GM23338 (cell line): ENCODE data around the gene EPHB2. TPM values are rescaled to one million over a fixed set of nuclear protein-coding genes. Genes with fewer than 3 reads are reported as not detected.
A peak's percentile ranks its signal among the peaks of the same experiment; 100 is the strongest.

Experiments used
- ATAC-seq: fragments of 200-7000 bp; cut with Tn5 transposase; 3 replicates; pipeline ENCODE4 v1.9.1; 2020
- DNase-seq: peaks from one replicate; pipeline ENCODE4 v3.0.0-alpha.2; 2015; ENCODE audit warnings: low spot score
- H2AFZ ChIP-seq: fragments of 200-600 bp; sonication (generic); 2 replicates; pipeline ENCODE4 v1.8.0; 2016; ENCODE audit warnings: antibody characterized with exemption, mild to moderate bottlenecking, moderate library complexity
- H3F3A ChIP-seq: fragments of 200-600 bp; sonication (generic); replicated peaks from 2 replicates; pipeline ENCODE4 v1.8.0; 2017; ENCODE audit warnings: antibody characterized with exemption, mixed run types, low read depth
- H3K27ac ChIP-seq: fragments of 200-600 bp; sonication (generic); 2 replicates; pipeline ENCODE4 v1.6.1; 2016; ENCODE audit warnings: low read depth
- H3K27me3 ChIP-seq: fragments of 200-600 bp; sonication (generic); 2 replicates; pipeline ENCODE4 v1.8.0; 2016; ENCODE audit warnings: mild to moderate bottlenecking, mixed run types, moderate library complexity; ENCODE audit not compliant: insufficient read depth
- H3K36me3 ChIP-seq: fragments of 200-600 bp; sonication (generic); 2 replicates; pipeline ENCODE4 v1.8.0; 2016; ENCODE audit warnings: mild to moderate bottlenecking; ENCODE audit not compliant: insufficient read depth
- H3K4me1 ChIP-seq: fragments of 200-600 bp; sonication (generic); 2 replicates; pipeline ENCODE4 v1.8.0; 2016; ENCODE audit warnings: mild to moderate bottlenecking, moderate library complexity; ENCODE audit not compliant: insufficient read depth
- H3K4me2 ChIP-seq: fragments of 200-600 bp; sonication (generic); 2 replicates; pipeline ENCODE4 v1.7.1; 2017; ENCODE audit warnings: mixed run types
- H3K4me3 ChIP-seq: fragments of 200-600 bp; sonication (generic); 2 replicates; pipeline ENCODE4 v1.6.1; 2016; ENCODE audit warnings: mixed run types
- H3K79me2 ChIP-seq: fragments of 200-600 bp; sonication (generic); replicated peaks from 2 replicates; pipeline ENCODE4 v1.8.0; 2017; ENCODE audit warnings: mild to moderate bottlenecking; ENCODE audit not compliant: insufficient read depth
- H3K9me2 ChIP-seq: fragments of 200-600 bp; sonication (generic); 2 replicates; pipeline ENCODE4 v1.8.0; 2017; ENCODE audit not compliant: insufficient read depth
- H4K20me1 ChIP-seq: fragments of 200-600 bp; sonication (generic); replicated peaks from 2 replicates; pipeline ENCODE4 v1.8.0; 2017; ENCODE audit warnings: mild to moderate bottlenecking; ENCODE audit not compliant: insufficient read depth
- H3K27ac Mint-ChIP-seq: 2 replicates; pipeline ENCODE4 v1.8.0; 2020; ENCODE audit warnings: inconsistent platforms, mild to moderate bottlenecking, moderate library complexity, mixed read lengths
- H3K27me3 Mint-ChIP-seq: 3 replicates; pipeline ENCODE4 v1.8.0; 2022; ENCODE audit warnings: low read depth, mild to moderate bottlenecking, moderate library complexity, mixed read lengths, inconsistent platforms; ENCODE audit not compliant: insufficient read depth, poor library complexity
- H3K36me3 Mint-ChIP-seq: 3 replicates; pipeline ENCODE4 v1.8.0; 2021; ENCODE audit warnings: low read depth, mild to moderate bottlenecking, inconsistent platforms, moderate library complexity, mixed read lengths
- H3K4me1 Mint-ChIP-seq: 3 replicates; pipeline ENCODE4 v1.8.0; 2020; ENCODE audit warnings: mild to moderate bottlenecking, inconsistent platforms, mixed read lengths
- H3K4me3 Mint-ChIP-seq: 3 replicates; pipeline ENCODE4 v1.8.0; 2021; ENCODE audit warnings: moderate library complexity, mild to moderate bottlenecking, inconsistent platforms, mixed read lengths
- H3K9me3 Mint-ChIP-seq: 3 replicates; pipeline ENCODE4 v1.8.0; 2020; ENCODE audit warnings: moderate library complexity, mild to moderate bottlenecking, inconsistent platforms, mixed read lengths
- CREB1 ChIP-seq: fragments of 250-450 bp; sonication (Bioruptor Pico); IDR thresholded peaks from 2 replicates; pipeline ENCODE4 v1.5.0; 2020; ENCODE audit warnings: low read depth, mild to moderate bottlenecking, moderate library complexity
- CTCF ChIP-seq, 2 experiments: fragments of 200-600 bp in 1 of 2; sonication (generic) in 1 of 2; conservative IDR thresholded peaks; 2 replicates each; pipeline versions ENCODE4 v1.5.1 to v1.6.1; 2016 to 2017; ENCODE audit warnings: antibody characterized with exemption in 2 of 2, low read depth in 2 of 2, mild to moderate bottlenecking in 2 of 2, moderate library complexity in 1 of 2
- ETS1 ChIP-seq: IDR thresholded peaks from 2 replicates; pipeline ENCODE4 v1.6.1; 2016; ENCODE audit warnings: antibody characterized with exemption
- JUNB ChIP-seq: IDR thresholded peaks from one replicate; pipeline ENCODE4 v1.6.1; 2016; ENCODE audit warnings: antibody characterized with exemption; ENCODE audit not compliant: unreplicated experiment
- NANOG ChIP-seq: IDR thresholded peaks from 2 replicates; pipeline ENCODE4 v1.6.1; 2016; ENCODE audit warnings: antibody characterized with exemption, borderline replicate concordance
- ZNF114 ChIP-seq: fragments of 250-450 bp; sonication (Bioruptor Pico); IDR thresholded peaks from 2 replicates; pipeline ENCODE4 v1.5.0; 2020; ENCODE audit warnings: mild to moderate bottlenecking, moderate library complexity
- ZNF331 ChIP-seq: fragments of 250-450 bp; sonication (Bioruptor Pico); IDR thresholded peaks from 2 replicates; pipeline ENCODE4 v1.5.0; 2020; ENCODE audit warnings: low read depth, mild to moderate bottlenecking, moderate library complexity
- ZNF462 ChIP-seq: fragments of 250-450 bp; sonication (Bioruptor Pico); IDR thresholded peaks from 2 replicates; pipeline ENCODE4 v1.5.0; 2020; ENCODE audit warnings: mild to moderate bottlenecking, moderate library complexity
- polyA plus RNA-seq: library from polyadenylated mRNA; unstranded; fragments of >200 nt; fragmentation: Nextera tagmentation; extraction: Ambion mirVana; gene quantifications from 2 replicates; pipeline ENCODE4 v1.2.1, GENCODE V29; 2016
- total RNA-seq: library from RNA; depleted of rRNA; stranded (reverse); fragments of >200 nt; shearing (Covaris generic); gene quantifications from 2 replicates; pipeline ENCODE4 v1.2.3, GENCODE V29; 2014

The EPHB2 gene
- total and polyA plus RNA-seq, 2 experiments from 2014 or later, result 4.1 to 20.1 TPM

GRCh38 chr1:22704440-22705067 is 6.1 kb upstream of the EPHB2 start:
- Histone ChIP-seq H3K4me2 (no peak overlapping the region), H3K27ac (no peak overlapping the region), H3K4me3 (no peak overlapping the region), H3K4me1 (no peaks in the 10 kb centered on the region), H2AFZ (no peak overlapping the region), H3K9me2 (no peaks in the 10 kb centered on the region), H3F3A (no peaks in the 10 kb centered on the region), H3K27me3 (peaks cover 8% of the 10 kb centered on the region), H4K20me1 (no peaks in the 10 kb centered on the region), H3K36me3 (no peaks in the 10 kb centered on the region), H3K79me2 (no peaks in the 10 kb centered on the region)
- H3K27ac Mint-ChIP-seq, result no peak overlapping the region
- no peaks in the 10 kb centered on the region for H3K4me1 Mint-ChIP-seq
- H3K27me3 Mint-ChIP-seq, result peaks cover 21% of the 10 kb centered on the region
- no peak overlapping the region for H3K4me3 Mint-ChIP-seq
- no peaks in the 10 kb centered on the region for H3K36me3 Mint-ChIP-seq
- no peaks in the 10 kb centered on the region; the same call in 2 of the 3 replicates for H3K9me3 Mint-ChIP-seq
- ATAC-seq (peak; percentile 94), DNase-seq (peak; percentile 90)
- TF ChIP-seq ZNF331 (no peak), CTCF (conservative IDR thresholded peaks at IDR 0.05; ENCODE audit: low read depth in 2 of 2) (peak; percentile 77 to 93)

GRCh38 chr1:22705586-22705985 is 5.1 kb upstream of the EPHB2 start:
- H3F3A ChIP-seq, result no peaks in the 10 kb centered on the region
- Mint-ChIP-seq H3K4me1 (peaks cover 2% of the 10 kb centered on the region; the same call in 2 of the 3 replicates), H3K9me3 (no peaks in the 10 kb centered on the region; the same call in 1 of the 3 replicates), H3K27me3 (peaks cover 25% of the 10 kb centered on the region), H3K4me3 (no peak overlapping the region), H3K36me3 (no peaks in the 10 kb centered on the region), H3K27ac (no peak overlapping the region)
- no peak for ATAC-seq
- no peak overlapping the region for H2AFZ ChIP-seq
- H3K4me3 ChIP-seq, result no peak overlapping the region
- DNase-seq, result no peak
- no peaks in the 10 kb centered on the region for H4K20me1 ChIP-seq
- no peak overlapping the region for H3K4me2 ChIP-seq
- H3K4me1 ChIP-seq, result no peaks in the 10 kb centered on the region; the same call in 1 of the 2 replicates
- H3K27ac ChIP-seq, result no peak overlapping the region
- H3K79me2 ChIP-seq, result no peaks in the 10 kb centered on the region
- H3K27me3 ChIP-seq, result peaks cover 12% of the 10 kb centered on the region
- H3K36me3 ChIP-seq, result no peaks in the 10 kb centered on the region
- H3K9me2 ChIP-seq, result no peaks in the 10 kb centered on the region
- TF ChIP-seq ZNF331, result no peak
- TF ChIP-seq NANOG, result no peak
- no peak for TF ChIP-seq CTCF (conservative IDR thresholded peaks at IDR 0.05; ENCODE audit: low read depth in 2 of 2)
- TF ChIP-seq ZNF462 (CRISPR knock-in tag), result no peak
- no peak for TF ChIP-seq CREB1 (CRISPR knock-in tag)
- no peak for TF ChIP-seq JUNB
- no peak for TF ChIP-seq ZNF114
- no peak for TF ChIP-seq ETS1
